ENCODE results near the gene ADAR. TPM values are rescaled to one million over a fixed set of nuclear protein-coding genes. Genes with fewer than 3 reads are reported as not detected.

Gene ADAR
- total and polyA plus RNA-seq, 2 of the 4 experiments (the other 2 are of a cell fraction): 70.9 to 131 TPM

GRCh38 chr1:154567386-154568156 is 40.4 kb downstream of the ADAR start, which contains the start of gene CHRNB2:
Gene CHRNB2, plus strand, starts transcription at chr1:154567778. Its CDS starts 267 bp downstream, at chr1:154568045.
- no peak for DNase-seq
- in situ Hi-C loops (cut with MboI; ENCODE audit: low sequenced_read_pairs): loop anchor here (5.0 kb wide), 1 partner anchor 315 kb away; no protein-coding TSS in a partner anchor

More at GRCh38 chr1:154567386-154568156, 40.4 kb downstream of the ADAR start, which contains the start of gene CHRNB2:
- Histone ChIP-seq H2AK5ac (ENCODE audit: low read depth, low read length) (no peak within 1 kb of the TSS), H3K14ac (replicated peaks; ENCODE audit: low read depth, low read length) (no peak within 1 kb of the TSS), H3K23ac (ENCODE audit: low read depth, low read length) (no peak within 1 kb of the TSS), H3K9me3 (ENCODE audit: control insufficient read depth, insufficient read depth, low read length) (no peaks in the 10 kb centered on the region), H2BK15ac (ENCODE audit: low read depth, low read length) (no peak within 1 kb of the TSS), H3K36me3 (ENCODE audit: control insufficient read depth, insufficient read depth, low read length) (no peaks in the 10 kb centered on the region), H3K56ac (ENCODE audit: extremely low read depth, insufficient read depth, low read length) (no peak within 1 kb of the TSS), H4K8ac (ENCODE audit: low read depth in 2 of 2, low read length in 2 of 2) (no peak within 1 kb of the TSS), H2AK9ac (replicated peaks; ENCODE audit: low read depth, low read length, poor library complexity) (peak within 1 kb of the TSS; percentile 60), H3K27ac (ENCODE audit: insufficient read depth, low read length) (no peak within 1 kb of the TSS), H3K9ac (ENCODE audit: low read depth, low read length) (no peak within 1 kb of the TSS), H3K4me3 (ENCODE audit: insufficient read depth, low read depth, low read length) (no peak within 1 kb of the TSS), H2BK20ac (ENCODE audit: low read depth, low read length) (no peak within 1 kb of the TSS), H4K20me1 (ENCODE audit: insufficient read depth, low read length) (peaks cover 4% of the 10 kb centered on the region; the same call in 1 of the 2 replicates), H3K4me2 (ENCODE audit: low read depth, low read length) (peak within 1 kb of the TSS; percentile 34; the same call in 1 of the 2 replicates), H2BK120ac (ENCODE audit: low read depth, low read length) (no peak within 1 kb of the TSS), H3K4ac (ENCODE audit: low read depth, low read length) (no peak within 1 kb of the TSS), H3K27me3 (ENCODE audit: control insufficient read depth, insufficient read depth, low read length) (peaks cover 42% of the 10 kb centered on the region), H3K79me1 (ENCODE audit: low read depth in 1 of 2, low read length in 2 of 2) (no peaks in the 10 kb centered on the region), H2AFZ (replicated peaks; ENCODE audit: low read length, poor library complexity) (peak within 1 kb of the TSS; percentile 49), H3K4me1 (ENCODE audit: control insufficient read depth, insufficient read depth, low read length) (no peaks in the 10 kb centered on the region), H2BK5ac (ENCODE audit: low read depth, low read length, poor library complexity, severe bottlenecking) (no peak within 1 kb of the TSS), H4K91ac (ENCODE audit: insufficient read depth, low read depth, low read length) (no peak within 1 kb of the TSS), H3K18ac (ENCODE audit: low read depth, low read length) (no peak within 1 kb of the TSS), H4K5ac (ENCODE audit: low read depth, low read length) (no peak within 1 kb of the TSS), H3K9me1 (ENCODE audit: insufficient read depth, low read length) (no peaks in the 10 kb centered on the region)
- no TSS peak for BruUV-seq (replicated peaks)
- CTCF ChIA-PET: interaction anchor here (1.6 kb wide), 1 partner anchor 8 kb away, joined by 5 read pairs; no protein-coding TSS in a partner anchor
- TF ChIP-seq SMC3 (IDR thresholded peaks at IDR 0.05; ENCODE audit: low read depth, low read length) (0 out of 2 replicates have a peak, but pooled peaks have one; percentile 4), RAD21 (IDR thresholded peaks at IDR 0.05; ENCODE audit: low read length) (no peak; the same call in 1 of the 2 replicates), MAZ (IDR thresholded peaks at IDR 0.05; ENCODE audit: borderline replicate concordance, low read depth, low read length) (peak; percentile 62; the same call in 1 of the 2 replicates), CHD1 (IDR thresholded peaks at IDR 0.05; ENCODE audit: low read depth, low read length) (no peak), MXI1 (IDR thresholded peaks at IDR 0.05; ENCODE audit: borderline replicate concordance, low read depth, low read length) (peak; percentile 94; the same call in 1 of the 2 replicates), ELK1 (IDR thresholded peaks at IDR 0.05; ENCODE audit: borderline replicate concordance, low read depth, low read length) (no peak), USF2 (IDR thresholded peaks at IDR 0.05; ENCODE audit: low read depth, low read length) (no peak), FOS (IDR thresholded peaks at IDR 0.05; ENCODE audit: low read depth, low read length) (no peak), POLR2A (IDR thresholded peaks at IDR 0.05; ENCODE audit: low read depth, low read length) (no peak), RCOR1 (IDR thresholded peaks at IDR 0.05; ENCODE audit: insufficient replicate concordance, low read length) (no peak), CTCF (conservative IDR thresholded peaks at IDR 0.05; ENCODE audit: low read depth, low read length) (no peak)
- POLR2A ChIA-PET (ENCODE audit: unreplicated experiment): interaction anchor here (0.5 kb wide), 1 partner anchor 57 kb away, joined by 3 read pairs; no protein-coding TSS in a partner anchor
- dilution Hi-C loops (cut with HindIII; ENCODE audit: low sequenced_read_pairs, unreplicated experiment) (no loop called here), intact Hi-C loops (cut with micrococcal nuclease) (no loop called here)
- peak; percentile 100 for ATAC-seq (ENCODE audit: low read depth)
- 1% methylated on average over 11 of the region's 53 CpGs; no CpG with 5 or more reads in 1 of the 2 experiments for WGBS, 2 experiments (ENCODE audit: extremely low coverage in 2 of 2, insufficient read length in 1 of 2)
